ENCODE data around the gene RPAP2.
A peak's percentile ranks its signal among the peaks of the same experiment; 100 is the strongest.
"Not testable (repeated sequence)": the region's sequence is repeated elsewhere in the genome, so short reads cannot be mapped to it uniquely, and the experiment has no call there.

Gene RPAP2

GRCh38 chr1:92298573-92299476 is at the start of gene RPAP2, which contains the start of gene GLMN:
TSS of gene RPAP2 (plus strand) at chr1:92299059. CDS start at chr1:92299074, 15 bp downstream.
TSS of gene GLMN (minus strand) at chr1:92298987. CDS start at chr1:92297999, 988 bp downstream.
- peak; percentile 68 to 80 for DNase-seq

- DNase-seq, result not testable (repeated sequence)
Measured at GRCh38 chr1:92254714-92255113, 44.1 kb upstream of the RPAP2 start.

DNA sequence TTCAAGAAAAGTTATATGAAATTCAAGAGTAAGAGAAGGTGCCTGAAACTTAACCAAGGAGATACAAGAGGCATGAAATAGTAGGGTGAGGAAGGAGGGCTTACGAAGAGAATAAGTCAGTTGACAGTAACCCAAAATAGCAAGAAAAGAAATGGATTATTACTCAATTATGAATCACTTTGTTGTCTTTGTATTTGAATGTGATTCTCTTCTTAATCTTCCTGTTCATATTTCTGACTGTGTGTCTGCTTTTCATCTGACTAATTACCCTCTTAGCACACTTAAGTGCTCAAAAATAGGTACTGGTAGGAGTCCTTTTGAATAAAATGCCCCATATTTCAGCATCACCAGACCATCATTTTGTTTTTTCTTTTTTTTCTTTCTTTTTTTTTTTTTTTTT is 39.5 kb upstream of the RPAP2 start:
- no peak for DNase-seq

DNA sequence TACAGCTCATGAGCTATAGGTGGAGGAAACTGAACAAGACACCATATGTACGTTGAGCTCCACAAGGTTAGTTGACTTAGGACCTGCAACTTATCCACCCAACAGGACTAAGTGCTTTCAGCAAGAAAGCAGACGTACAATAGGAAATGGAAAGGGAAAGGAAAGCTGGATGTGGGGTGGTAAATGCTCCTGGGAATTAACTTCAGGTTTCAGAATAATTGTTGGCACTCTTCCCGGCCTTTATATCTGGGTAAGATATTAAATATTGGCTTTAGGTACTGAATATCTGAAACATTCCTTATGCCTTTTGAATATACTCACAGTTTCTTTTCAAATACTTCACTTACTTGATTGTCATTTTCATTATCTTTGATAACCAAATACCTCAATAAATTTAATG is 36.3 kb upstream of the RPAP2 start:
- no peak for DNase-seq

DNA sequence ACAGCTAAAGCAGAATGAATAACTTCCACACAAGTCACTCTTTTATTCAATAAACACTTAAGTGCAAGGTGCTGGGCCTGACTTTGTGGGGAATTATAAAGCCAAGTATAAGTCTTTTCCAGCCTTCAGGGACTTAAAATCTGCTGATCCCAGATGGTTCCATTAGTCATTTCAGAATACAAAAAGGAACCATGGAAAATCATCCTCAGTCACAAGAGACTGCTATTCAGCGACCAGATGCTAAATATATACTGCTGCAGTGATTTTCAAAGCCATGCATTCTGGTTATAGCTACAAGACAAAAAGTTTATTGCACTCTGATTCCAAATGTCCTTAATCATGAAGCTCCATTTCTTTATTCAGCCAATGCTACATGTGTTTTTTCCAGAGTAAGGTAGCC is 25.8 kb upstream of the RPAP2 start:
- no peak for DNase-seq

DNA sequence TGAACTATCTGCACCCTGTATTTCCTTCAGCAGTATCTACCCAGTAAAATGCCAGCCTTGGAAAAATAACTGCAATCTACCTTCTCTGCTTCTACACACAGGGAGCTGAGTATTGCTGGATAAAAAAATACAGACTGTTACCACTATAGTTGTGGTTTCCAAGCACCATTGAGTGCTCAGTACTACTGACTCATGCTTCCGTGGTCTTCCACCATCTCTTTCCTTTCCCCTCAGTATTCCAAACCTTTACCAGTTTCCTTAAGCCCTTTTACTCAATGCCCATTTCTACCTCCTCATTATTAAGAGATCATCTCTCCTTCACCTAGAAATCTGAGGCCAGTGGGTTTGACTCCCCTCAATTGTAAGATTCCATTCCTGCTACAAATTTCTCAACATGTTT is 23.9 kb upstream of the RPAP2 start:
- no peak for DNase-seq

DNA sequence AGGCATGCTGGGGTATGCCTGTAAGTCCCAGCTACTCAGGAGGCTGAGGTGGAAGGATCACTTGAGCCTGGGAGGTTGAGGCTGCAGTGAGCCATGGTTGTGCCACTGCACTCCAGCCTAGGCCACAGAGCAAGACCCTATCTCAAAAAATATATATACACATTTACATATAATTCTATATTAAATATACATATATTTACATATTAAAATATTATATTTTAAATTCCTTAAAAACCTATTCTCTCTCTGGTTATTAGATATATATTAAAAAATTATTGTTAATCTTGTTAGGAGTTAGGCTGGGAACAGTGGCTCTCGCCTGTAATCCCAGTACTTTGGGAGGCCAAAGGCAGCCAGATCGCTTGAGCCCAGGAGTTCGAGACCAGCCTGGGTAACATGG is 22.8 kb upstream of the RPAP2 start:
- no peak for DNase-seq

GRCh38 chr1:92277105-92277723 is 21.6 kb upstream of the RPAP2 start:
- DNase-seq, result no peak

DNA sequence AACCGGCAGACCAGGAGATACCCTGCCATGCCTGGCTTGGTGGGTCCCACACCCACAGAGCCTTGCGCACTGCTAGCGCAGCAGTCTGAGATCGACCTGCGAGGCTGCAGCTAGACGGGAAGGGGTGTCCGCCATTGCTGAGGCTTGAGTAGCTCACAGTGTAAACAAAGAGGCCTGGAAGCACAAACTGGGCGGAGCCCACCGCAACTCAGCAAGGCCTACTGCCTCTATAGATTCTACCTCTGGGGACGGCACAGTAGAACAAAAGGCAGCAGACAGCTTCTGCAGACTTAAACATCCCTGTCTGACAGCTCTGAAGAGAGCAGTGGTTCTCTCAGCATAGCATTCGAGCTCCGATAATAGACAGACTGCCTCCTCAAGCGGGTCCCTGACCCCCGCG is 19.1 kb upstream of the RPAP2 start:
- DNase-seq, result not testable (repeated sequence)

DNA sequence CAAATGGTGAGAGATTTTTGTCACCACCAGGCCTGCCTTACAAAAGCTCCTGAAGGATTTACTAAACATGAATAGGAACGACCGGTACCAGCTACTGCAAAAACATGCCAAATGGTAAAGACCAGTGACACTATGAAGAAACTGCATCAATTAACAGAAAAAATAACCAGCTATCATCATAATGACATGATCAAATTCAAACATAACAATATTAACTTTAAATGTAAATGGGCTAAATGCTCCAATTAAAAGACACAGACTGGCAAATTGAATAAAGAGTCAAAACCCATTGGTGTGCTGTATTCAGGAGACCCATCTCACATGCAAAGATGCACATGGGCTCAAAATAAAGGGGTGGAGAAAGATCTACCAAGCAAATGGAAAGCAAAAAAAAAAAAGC is 17.4 kb upstream of the RPAP2 start:
- not testable (repeated sequence) for DNase-seq

DNA sequence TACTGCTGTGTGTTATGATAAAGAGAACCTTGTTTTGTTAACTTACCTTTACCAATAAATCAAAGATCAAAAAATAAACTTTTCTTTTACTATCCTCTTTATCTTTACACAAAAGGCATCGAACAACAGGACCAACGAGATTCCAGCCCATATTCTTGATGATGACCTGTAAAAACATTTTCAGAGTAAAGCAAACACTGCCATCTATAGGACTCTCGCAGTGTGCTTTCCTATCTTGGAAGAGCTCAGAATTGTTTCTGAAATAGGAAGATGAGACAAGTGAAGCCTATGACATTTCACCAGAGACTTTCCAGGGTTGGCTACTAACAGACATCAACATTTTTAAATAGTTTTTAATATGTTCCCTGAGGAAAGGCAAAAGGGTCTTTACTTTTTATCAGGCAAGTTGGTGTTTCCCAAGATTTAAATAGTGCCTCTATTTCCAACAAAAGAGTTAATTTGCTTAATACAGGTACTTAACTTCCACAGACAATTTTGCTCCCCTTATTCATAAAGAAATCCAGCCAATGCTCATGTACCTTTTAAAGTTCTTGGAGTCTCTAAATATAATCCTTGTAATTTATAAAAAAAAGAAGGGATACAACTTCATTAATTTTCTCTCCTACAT is 7.4 kb upstream of the RPAP2 start:
- DNase-seq, result peak; percentile 22 to 40

DNA sequence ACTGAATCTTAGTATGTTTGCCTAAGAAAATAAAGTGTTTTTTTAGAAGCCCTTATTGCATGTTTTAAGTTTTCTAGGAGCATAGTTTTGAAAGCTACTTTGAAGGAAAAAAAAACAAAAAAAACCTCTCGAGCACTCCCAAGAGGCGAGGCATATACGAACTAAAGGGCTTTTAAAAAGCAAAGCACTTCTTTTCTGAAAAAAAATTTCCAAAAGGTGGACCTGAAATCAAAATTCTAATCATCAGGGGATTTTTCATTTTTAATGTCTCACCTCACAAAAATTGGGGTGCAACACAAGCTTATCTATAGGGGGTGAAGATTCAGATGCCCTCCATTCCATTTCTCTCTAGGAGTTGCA is 666 bp upstream of the RPAP2 start:
- DNase-seq, result no peak

DNA sequence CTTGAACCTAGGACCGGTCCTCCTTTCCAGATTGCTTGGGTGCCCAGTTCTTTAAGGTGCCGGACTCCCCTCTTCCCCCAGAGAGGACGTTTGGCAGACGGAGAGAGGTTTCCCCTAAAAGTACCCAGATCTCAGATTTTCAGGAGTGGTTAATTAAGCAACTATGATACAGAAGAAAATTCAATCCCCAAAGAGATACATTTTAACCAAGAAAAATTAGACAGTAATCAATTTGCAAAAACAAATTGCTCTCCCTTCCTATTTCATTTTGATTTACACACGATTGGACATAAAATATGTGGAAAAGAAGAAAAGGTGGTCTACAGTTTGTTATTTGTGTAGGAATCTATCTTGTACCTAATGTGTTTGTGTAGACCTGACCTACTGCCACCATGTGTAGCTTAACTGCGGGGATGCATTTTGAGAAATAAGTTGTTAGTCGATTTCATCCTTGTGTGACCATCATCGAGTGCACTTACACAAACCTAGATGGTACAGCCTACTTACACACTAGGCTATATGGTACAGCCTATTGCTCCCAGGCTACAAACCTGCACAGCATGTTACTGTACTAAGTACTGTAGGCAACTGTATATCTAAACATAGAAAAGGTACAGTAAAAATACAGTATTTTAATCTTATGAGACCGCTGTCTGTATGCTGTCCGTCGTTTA is 755 bp downstream of the RPAP2 start:
- DNase-seq, result peak in 1 of 2 experiments; percentile 7

DNA sequence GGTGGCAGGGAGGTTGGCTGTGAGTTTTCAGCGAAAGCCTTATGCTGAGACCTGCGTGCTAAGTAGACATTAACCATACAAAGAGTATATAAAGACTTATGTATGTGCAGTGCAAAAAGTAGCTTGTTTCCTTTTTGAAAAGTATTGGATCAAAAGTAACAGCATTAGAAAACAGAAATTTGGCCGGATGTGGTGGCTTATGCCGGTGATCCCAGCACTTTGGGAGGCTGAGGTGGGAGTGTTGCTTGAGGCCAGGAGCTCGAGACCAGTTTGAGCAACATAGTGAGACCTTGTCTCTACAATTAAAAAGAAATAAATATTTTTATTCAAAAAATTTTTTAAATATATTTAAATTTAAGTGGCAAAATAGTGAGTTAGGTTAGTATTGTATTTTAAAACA is 2.2 kb downstream of the RPAP2 start:
- no peak for DNase-seq

- no peak for DNase-seq
Measured at GRCh38 chr1:92306020-92306419, 7.2 kb downstream of the RPAP2 start.

DNA sequence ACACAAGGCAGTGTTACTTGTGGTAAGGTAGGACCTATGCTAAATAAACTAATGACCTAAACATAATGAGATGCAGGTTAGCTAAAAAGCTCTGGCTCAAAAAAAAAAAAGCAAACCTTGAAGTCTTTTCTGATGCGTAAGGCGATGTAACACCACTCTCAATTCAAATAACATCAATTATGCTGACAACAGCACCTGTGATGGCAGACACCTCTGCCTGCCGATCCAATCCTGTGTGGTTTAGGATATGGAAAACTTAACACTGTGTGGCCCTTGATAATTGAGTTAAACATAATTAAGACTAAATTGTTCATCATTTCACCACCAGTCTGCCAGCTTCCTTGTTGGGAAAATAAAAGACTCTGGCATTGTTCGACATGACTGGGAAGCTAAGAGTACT is 9.1 kb downstream of the RPAP2 start:
- peak in 1 of 2 experiments; percentile 27 for DNase-seq

- peak; percentile 22 to 33 for DNase-seq
Measured at GRCh38 chr1:92310185-92310597, 11.3 kb downstream of the RPAP2 start.

DNA sequence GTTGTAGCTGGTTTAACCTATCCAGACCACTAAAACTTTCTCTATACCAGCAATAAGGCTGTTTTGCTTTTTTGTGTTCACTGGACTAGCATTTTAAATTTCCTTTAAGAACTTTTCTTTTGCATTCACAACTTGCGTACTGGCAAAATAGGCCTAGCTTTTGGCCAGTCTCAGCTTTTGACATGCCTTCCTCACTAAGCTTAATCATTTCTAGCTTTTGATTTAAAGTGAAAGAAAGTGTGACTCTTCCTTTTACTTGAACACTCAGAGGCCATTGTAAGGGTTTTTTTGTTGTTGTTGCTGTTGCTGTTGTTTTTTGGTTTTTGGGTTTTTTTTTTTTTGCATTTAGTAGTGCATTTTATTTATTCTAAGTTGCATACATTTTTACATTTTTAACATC is 15.2 kb downstream of the RPAP2 start:
- DNase-seq, result no peak

DNA sequence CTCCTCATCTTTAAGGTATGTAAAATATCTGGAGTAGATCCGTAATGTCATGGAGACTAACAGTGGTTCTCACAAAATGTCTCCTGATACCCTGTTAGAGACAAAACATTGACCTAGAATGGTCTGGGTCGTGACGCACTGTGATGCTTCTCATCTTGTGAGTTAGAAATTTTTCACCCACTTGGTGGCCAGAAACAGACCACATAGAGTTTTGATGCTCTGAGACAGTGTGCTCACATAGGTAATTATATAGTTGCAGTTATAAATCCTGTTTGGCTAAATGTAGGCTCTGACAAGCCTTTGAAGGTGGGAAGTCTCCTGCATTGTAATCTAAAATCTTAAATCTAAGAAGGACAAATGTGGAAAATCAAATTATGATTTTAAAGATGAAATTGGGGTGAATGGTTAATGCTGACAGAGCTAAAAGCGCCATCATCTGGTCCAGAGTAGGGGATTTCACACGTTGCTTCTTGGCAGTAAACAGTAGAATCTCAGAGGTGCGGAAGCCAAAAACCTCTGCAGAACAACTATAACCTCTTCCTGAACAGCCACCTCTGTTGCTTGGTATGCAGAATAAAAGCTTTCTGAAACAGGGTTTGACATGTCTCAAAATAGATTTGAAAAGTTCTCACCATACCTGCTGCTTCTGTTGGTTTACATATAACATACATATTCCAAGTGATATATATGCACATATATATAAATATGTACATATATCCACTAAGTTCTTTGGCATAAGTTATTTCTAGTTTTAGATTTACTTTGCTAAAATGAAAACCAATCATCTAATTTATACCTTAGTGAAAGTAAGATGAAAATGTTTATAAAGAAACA is 17.1 kb downstream of the RPAP2 start:
- no peak for DNase-seq

DNA sequence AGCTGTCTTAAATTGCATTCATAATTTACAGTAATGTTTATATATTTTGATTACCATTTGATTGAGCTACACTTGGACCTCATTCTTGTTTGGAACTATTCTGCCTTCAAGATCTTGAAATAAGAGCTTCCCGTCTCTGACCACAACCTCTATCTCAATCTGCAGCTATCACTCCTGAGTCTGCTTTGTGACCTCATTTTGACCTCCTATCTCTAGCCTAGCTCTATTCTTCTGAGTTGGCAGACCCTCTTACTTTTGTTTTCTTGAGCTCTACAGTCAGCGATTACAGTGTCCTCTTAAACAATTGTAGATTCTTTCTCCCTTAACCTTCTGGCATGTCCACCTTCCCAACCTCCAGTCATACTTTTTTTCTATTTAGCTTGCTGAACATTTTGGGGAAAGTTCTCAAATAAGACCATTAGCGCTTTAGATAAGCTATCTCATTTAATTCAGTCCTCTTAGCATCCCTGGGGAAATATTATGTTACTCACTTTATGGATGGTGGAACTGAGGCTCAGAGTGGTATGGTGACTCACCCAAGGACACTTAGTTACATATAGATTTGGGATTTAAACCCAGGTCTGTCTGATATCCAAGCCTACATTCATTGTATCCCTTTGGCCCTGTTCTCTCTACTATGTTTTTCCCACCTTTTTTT is 19.1 kb downstream of the RPAP2 start:
- DNase-seq, result no peak
